ENCODE measurements around the gene BMI1.
A peak's percentile ranks its signal among the peaks of the same experiment; 100 is the strongest.
"Not testable (repeated sequence)": the region's sequence is repeated elsewhere in the genome, so short reads cannot be mapped to it uniquely, and the experiment has no call there.

The BMI1 gene

DNA sequence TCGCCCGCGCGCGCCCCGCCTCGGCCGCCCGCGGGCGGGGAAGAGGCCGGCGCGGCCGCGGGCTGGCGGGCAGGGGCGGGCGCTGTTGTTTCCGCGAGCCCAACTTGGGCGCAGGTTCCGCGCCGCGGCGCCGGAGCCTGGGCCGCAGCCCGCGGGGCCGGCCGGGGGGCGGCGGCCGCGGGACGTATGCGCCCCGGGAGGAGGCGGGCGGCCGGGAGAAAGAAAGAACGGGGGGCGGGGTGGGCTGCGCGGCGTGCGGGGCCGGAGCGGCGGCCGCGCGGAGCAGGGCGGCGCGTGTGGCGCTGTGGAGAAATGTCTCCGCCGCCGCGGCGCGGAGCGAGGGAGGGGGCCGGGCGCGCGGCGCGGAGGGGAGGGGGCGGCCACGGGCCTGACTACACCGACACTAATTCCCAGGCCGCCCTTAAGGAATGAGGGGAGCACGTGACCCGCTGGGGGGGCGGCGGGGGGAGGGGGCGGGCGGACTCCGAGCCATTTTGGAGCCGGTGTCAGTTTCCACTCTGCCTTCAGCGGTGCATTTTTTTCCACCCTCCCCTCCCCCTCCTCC lies at the start of gene BMI1:
BMI1 (plus strand) TSS at position 509 of the 565 bp plus-strand sequence. CDS start 5,351 bp downstream, outside the sequence.
- DNase-seq: peak; percentile 71 to 80

DNA sequence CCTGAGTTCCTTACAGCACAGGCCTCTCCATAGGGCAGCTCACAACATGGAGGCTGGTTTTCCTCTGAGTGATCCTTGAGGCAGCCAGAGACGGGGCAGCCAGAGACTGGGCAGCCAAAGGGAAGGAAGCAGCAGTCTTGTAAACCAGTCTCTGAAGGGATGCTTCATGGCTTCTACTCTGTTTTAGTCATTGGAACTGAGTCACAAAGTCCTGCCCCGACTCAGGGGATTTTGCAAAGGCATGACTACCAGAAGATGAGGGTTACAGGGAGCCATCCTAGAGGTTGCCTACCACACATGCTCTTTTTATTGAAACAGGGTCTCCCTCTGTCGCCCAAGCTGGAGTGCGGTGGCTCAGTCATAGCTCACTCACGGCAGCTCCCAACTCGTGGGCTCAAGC lies 49.1 kb upstream of the BMI1 start:
- no peak for DNase-seq

DNA sequence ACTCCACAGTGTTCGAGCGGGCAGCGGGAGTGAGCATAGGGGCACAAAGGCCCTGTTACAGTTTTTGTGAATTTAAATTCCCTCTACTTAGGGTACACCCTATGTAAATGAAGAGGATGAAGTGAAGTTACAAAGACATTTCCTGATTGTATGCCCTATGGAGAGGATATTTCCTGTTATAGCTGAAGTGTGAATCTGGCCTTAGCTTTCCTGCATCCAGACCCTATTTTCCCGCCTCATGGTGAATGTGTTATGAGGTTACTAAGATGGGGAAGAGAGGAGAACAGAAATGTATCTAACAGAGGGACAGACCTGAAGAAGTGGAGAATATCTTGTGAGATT lies 42.5 kb upstream of the BMI1 start:
- no peak for DNase-seq

DNA sequence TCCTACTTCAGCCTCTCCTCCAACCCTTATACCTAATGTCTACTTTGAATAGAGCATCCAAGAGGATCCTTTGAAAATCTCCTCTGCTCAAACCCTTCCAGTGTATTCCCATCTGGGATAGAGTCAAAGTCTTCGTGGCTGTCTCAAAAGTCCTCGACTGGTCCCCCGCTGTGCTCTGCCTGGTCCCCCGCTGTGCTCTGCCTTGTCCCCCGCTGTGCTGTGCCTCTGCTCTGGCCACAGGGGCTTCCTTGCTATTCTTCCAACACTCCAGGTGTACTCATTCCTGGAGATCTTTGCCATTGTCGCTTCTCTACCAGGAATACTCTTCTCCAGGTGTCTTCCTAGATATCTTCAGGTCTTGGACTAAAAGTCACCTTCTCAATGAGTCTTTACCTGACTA lies 40.8 kb upstream of the BMI1 start:
- no peak for DNase-seq

DNA sequence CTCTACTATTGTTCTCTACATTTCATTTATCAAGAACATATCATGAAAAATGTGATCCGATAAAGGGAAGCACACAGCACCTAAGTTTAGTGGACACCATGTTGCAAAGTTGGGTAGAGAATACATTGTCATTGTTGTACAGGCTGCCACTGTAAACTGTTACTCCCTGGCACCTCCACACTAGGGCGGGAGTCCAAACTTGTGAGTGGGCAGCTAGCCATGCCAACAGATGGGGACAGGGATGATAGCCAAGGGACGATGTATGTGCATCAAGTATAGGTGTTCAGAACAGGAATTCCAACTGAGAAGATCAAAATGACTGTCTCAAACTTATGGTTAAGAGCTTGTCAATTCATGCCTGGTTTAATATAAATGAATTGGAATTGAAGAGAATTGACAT lies 35.8 kb upstream of the BMI1 start:
- no peak for DNase-seq

DNA sequence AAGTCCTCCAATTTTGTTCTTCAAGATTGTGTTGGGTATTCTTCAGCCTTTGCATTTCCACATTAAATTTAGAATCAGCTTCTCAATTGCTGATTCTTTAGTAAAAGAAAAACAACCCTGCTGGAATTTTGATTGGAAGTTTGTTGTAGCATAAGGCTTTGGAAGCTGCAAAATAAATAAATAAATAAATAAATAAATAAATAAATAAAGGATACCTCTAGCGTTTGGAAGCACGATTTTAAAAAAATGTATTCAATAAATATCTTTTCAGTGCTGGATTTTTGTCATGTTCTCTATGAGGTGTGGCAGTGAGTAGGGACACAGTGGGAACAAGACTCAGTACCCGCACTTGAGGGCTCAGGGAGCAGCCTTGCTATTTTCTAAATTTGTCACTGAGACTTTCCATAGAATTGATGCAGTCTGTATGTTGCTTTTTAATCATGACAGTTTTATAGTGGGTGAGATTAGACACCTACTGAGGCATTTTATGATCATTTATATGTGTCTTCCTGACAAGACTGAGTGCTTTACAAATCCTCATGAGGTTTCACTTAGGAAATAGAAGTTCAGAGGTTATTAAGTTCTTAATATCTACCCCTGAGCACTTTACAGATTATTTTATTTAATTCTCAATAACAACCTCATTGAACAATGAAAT lies 27.0 kb upstream of the BMI1 start:
- DNase-seq: no peak

DNA sequence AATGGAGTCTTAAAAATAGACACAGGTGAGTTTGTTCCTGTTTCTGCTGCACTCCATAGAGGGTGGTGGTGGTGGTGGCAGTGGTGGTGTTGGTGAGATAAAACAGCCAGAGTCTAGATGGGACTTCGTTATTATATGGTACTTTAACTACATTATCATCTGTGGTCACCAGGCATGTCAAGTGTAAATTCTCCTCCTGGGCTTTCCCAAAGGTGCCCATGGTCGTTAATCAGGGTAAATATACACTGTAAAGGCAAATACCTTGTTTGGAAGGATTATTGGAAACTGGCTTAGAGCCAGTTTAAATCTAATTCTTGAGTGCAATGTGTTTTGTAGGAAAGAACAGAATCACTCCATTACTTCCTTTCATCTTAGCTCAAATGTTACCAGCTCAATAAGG lies 26.2 kb upstream of the BMI1 start:
- DNase-seq: no peak

DNA sequence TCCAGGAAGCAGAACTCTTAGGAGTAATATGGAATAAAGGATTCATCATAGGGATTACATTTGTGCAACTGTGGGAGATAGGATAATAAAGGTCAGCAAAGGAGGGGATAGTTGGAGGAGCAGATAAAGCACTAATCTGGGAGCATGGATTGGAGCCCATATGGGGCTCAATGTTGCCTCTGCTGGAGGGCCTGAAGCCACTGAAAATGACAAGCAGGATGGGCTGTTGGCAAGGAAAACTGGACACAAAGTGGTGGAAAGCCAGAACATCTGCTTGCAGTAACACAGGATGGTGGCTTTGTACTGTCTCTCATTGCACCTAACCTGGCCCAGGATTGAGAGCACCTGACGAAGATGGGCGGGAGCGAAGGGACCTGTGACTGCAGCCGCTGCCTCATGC lies 19.7 kb upstream of the BMI1 start:
- no peak for DNase-seq

DNA sequence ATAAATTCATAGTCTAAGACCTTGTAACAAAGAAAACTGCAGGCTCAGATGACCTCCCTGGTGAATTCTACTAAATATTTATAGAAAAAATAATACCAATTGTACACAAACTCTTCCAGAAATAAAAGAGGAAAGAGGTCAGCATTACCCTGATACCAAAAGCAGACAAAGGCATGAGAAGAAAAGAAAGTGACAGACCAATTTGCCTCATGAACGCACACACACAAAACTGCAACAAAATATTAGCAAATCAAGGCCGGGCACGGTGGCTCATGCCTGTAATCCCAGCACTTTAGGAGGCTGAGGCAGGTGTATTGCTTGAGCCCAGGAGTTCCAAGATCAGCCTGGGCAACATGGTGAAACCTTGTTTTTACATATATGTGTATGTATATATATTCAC lies 17.4 kb upstream of the BMI1 start:
- no peak for DNase-seq

DNA sequence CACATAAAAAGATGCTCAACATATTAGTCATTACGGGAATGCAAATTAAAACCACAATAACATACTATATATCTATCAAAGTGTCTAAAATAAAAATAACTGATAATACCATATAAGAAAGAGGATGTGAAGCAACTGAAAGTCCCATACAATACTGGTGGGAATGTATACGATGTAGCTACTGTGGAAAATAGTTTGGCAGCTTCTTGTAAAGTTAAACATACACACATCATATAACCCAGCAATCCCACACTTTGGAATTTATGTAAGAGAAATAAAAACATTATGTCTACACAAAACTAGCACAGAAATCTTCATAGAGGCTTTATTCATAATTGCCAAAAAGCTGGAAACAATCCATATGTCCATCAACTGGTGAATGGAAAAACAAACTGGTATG lies 15.2 kb upstream of the BMI1 start:
- DNase-seq: no peak

DNA sequence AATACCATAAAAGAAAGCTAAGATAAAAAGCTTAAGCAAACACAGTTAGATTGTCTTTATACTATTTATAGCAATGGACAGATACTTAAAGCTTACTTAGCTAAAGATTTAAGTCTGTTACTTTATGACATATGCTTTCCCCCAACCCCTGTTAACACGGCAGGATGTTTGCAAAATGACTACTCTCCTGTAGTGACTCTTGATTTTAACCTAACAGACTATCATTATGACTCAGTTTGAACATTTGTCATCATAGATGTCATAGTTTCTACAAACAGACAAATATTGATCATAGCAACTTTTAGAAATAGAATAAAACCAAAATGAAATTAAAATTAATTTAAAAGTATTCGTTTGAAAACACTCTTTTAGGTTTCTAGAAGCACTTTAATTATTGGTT lies 12.5 kb upstream of the BMI1 start:
- no peak for DNase-seq

DNA sequence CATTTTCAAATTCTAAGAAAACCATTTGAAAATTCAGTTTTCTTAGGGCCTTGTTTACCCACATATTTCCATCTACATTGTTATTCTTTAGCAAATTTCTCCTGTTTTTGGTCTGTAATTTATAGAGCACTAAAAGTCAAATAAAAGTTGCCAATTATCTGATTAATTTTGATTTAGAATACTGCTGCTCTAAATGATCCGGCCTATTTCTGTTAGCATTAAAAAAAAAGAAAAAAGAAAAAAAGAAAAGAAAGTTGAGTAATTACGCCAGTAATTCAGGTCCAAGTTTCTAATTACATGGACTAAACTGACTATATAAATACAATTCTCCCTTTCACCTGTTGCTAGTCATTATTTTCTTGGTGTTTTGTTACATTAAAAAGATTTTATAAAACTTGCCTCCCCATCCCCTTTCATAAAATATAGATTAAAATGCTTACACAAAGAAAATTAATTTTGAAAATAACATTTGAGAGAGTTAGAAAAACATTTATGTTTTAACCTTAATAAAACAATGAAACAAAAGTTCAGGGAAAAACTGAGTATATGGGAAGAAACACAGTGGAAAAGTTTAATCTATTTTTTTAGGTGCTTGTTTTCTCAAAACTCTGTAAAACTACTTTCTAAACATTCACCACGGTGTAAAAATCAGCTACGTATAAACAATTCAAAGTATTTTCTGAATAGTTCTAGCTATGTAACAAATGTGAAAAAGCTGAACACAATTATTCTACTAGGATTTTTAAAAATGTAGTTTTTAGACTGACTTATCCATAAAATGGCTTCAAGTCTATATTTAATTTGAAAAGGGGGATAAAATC lies 11.5 kb upstream of the BMI1 start:
- DNase-seq: no peak

DNA sequence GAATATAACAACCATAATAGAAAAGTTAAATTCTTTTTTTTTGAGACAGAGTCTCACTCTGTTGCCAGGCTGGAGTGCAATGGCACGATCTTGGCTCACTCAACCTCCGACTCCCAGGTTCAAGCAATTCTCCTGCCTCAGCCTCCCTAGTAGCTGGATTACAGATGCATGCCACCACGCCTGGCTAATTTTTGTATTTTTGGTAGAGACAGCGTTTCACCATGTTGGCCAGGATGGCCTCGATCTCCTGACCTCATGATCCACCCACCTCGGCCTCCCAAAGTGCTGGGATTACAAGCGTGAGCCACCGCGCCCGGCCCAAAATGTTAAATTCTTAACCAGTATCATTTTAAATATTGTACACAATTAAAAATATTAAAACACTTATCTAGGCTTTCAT lies 10.9 kb upstream of the BMI1 start:
- not testable (repeated sequence) for DNase-seq

DNA sequence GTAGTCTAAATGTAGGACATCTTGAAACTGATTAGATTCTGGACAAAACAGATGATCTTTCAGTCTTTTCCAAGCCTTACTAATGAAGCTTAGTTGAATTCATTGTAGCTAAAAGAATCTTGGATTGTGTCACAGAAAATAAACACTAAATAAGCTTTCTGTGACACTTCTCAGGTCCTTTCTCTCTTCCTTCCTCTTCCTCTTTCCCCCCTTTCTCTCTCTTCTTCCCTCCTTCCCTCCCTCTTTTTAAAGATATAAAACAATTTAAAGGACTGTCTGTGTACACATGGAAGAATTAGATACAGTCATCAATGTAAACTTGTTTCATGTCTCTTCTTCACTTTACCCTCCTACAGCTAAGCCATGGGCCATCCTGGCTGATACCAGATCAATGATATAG lies 10.0 kb upstream of the BMI1 start:
- DNase-seq: no peak

DNA sequence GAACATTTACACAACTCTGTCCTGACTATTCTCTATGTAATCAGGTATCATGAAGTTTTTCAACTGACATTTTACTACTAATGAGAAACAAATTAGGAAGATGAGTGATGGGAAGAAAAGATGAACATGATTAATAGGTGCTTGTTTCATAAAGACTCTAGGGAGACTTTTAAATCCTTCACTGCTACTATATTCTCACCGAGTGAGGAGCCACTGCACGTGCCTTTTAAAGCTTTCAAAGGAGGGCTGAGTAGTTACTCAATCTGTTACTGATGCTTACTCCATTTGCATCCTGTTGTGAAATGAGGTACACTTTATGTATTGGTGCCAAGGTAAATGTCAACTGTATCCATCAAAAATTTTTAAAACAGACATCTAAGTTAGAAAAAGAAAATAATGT lies 6.0 kb upstream of the BMI1 start:
- DNase-seq: no peak

DNA sequence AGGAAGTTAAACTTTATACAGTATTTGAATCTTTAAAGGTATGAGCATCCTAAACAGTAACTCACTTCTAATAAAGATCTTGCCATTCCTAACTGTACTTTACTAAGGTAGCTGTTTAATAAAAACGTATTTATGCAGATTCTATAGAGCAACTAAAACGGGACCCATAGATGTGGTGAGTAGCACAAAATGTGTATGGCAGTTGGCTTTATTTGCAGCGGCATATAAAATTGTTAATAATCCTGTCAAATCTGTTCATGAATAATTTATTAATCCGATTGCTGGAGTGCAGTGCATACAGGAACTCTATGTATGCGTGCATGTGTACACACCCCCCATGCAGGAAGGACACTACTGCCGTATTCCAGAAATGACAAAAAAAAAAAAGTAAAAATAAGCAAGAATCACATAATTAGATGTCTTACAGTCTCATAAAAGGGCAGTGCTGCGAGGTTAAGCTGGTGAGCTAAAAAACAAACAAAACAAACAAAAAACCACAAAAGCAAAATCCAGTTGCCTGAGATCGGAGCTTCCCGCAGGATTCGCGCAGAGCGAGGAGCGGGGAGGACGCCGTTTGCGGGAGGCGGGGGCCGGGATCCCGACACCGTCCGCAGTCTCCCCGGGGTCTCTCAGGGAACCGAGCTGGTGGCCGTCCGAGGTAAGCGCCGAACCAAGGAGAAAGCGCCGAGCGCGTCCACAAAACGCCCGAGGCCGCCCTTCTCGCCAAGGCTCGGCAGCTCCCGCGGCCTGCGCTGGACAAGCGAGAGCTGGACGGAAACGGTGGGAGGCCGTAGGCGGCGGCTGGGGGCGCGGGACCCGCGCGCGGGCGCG lies 5.2 kb upstream of the BMI1 start:
- no peak for DNase-seq

DNA sequence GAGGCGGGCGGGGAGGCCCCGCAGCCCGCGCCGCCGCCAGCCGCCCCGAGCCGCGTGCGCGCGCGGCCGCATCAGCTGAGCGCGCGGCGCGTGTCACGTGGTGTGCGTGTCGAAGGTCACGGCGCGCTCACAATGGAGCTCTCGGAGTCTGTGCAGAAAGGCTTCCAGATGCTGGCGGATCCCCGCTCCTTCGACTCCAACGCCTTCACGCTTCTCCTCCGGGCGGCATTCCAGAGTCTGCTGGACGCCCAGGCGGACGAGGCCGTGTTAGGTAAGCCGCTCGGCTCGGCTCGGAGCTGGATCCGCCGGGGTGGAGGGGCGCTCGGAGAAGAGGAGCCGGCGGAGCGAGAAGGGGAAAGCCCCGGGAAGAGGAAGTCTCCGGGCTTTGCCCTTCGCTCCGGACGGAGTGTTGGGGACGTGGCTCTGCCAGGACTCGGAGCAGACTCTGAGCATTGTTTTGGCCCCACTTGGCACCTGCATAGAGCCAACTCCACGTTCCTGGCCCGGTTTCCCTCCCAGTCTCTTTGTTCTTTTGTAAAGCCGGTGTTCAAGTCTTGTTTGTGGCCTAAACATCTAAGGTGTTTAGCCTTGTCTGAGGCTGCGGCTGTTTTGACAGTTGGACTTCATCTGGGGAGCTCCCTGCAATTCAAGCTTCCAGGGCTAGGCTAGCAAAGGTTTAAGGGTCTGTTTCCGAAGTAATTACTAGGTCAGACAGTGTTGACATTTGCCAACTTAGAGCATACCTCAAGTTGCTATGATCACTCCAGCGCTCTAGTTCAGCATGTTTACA lies 4.4 kb upstream of the BMI1 start, which contains the start of gene COMMD3:
COMMD3 (plus strand) TSS at position 103 of the 790 bp plus-strand sequence; CDS start at position 133, 30 bp downstream.
- peak; percentile 73 to 82 for DNase-seq

DNA sequence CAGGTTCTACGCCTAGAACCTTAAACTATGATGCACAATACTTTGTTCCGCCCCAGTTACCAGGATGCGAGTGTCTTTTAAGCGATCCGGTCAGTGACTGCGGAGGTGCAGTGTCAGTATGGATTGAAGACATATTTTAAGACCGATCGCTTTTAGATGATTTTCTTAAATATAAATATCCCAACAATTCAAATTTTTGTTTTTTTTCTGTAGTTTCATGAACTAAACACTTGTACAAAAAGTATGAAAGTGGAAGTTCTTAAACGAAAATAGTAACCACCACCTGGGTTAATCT lies 3.9 kb upstream of the BMI1 start:
- peak in 1 of 2 donors; percentile 40 for DNase-seq

DNA sequence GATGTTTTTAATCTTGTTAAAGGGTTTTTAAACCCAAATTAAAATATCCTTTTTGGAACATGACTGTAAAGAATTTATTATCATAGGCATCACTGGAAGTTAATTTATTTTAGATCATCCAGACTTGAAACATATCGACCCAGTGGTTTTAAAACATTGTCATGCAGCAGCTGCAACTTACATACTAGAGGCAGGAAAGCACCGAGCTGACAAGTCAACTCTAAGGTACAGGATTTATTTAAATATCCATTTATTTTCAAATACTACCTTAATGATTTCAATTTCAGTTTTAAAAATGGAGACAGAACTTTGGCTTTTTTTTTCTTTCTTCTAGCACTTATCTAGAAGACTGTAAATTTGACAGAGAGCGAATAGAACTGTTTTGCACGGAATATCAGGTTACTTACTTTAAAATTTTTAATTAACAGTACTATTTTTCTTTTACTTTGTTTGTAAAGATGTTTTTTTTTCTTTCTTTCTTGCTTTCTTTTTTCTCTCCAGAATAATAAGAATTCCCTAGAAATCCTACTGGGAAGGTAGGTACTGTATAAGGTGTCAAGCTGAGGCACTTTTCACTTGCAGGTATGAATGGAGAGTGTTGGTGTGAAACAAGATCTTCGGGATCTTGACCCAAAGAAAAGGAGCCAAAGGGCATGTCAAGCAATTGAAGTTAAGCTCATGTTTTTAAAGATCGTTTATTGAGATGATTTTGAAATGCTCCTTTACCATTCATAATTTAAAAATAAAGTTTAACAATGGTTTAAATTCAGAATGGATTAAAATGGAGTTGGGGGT lies 2.9 kb upstream of the BMI1 start:
- DNase-seq: no peak

DNA sequence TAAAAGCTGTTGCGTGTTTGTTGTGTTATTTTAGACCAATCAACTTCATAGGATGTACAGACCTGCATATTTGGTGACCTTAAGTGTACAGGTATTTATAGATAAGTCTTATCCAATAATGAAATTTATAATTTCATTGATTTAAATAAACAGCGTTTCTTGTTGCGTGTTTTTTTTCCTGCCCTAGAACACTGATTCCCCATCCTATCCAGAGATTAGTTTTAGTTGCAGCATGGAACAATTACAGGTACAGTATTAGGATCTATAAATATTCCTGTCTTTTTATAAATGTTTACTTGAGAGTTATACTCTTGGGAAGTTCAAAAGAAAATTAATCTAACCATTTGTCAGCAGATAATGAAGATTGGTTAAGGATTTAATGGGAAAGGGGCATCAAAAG lies 2.1 kb upstream of the BMI1 start:
- DNase-seq: no peak

DNA sequence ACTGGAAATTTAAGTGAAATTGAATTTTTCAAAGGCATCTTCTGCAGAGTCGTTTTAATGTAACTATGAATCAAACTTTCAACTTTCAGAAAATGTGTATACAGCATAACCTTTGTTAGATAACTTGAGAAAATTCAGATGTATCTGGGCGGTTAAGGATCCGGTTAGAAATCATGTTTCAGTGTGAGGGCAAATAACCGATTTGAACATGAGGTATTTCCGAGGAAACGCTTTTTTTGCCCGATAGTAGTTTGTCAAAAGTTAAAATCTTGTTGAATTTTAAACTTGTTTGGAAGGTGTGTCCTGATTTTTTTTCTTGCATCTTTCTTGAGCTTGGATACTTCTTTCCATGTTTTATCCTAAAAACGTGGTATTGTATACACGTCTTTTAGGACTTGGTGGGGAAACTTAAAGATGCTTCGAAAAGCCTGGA lies 1.3 kb upstream of the BMI1 start:
- no peak for DNase-seq
